HG02610 (cell line): Measurements from ENCODE around the gene CKAP5.
"Not testable (repeated sequence)": the region's sequence is repeated elsewhere in the genome, so short reads cannot be mapped to it uniquely, and the experiment has no call there.

Experiments
- ATAC-seq: cut with Tn5 transposase; IDR thresholded peaks from one replicate; pipeline ENCODE4 v1.9.1; 2021; ENCODE audit warnings: mild to moderate bottlenecking, moderate library complexity; ENCODE audit not compliant: unreplicated experiment

The CKAP5 gene

GRCh38 chr11:46855863-46856262 lies 9.8 kb upstream of the CKAP5 start:
- ATAC-seq, result no peak

GRCh38 chr11:46855167-46855566 lies 9.1 kb upstream of the CKAP5 start:
- no peak for ATAC-seq

DNA sequence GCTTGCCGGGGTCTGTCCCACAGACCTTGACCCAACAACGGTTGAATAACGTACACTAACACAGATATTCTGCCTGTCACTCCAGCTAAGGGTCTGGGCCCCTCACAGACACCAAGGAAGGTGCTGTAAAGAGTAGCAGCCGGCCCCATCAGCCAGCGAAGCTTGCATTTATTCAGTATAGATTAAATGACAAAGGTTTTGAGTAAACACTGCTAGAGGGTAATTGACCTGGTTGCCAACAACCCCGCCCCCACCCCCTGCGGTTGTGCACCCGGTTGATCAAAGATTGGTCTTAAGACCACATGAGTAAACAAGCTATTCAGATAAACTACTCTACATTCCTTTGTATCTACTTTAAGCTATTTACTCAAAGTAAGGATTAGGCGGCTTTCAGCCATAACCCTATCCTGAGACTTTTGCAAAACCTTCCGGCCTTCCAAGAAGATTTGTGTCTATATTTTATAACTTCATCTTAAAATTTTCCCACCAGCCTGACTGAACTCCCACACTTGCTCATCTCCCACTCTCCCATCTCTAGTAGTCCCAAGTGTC lies 4.8 kb upstream of the CKAP5 start:
- no peak for ATAC-seq

DNA sequence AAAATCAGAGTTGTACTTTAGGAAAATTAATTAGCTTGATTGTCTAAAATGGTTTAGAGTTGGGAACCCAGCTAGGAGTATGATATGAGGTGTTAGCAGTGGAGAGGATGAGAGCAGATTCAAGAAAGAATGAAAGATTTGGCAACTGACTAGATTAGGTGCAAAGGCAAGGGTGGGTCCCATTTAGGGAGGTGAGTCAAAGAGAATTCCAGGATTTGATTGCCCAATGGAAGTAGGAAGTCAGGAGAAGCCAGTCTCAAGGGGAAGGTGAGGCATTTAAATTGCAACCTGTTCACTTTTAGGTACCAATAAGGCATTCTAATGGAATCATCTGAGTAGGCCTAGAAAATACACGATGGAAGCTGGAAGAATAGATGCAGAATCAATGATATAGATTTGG lies 3.6 kb upstream of the CKAP5 start:
- no peak for ATAC-seq

DNA sequence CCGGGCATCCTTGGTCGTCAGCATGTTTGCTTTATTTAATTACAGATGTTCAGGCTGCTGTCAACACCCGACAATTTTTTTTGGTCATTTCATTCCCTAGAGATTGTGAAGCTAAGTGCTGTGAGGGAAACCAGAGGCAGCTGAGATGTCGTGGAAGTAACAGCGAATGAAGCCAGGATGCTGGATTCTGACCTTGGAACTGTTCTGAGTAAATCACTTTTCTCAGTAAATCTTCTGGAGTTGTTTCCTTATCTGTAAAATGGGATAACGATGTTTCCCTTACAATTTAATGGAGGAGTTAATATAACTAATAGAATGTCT lies 390 bp upstream of the CKAP5 start:
- ATAC-seq, result peak; percentile 2

DNA sequence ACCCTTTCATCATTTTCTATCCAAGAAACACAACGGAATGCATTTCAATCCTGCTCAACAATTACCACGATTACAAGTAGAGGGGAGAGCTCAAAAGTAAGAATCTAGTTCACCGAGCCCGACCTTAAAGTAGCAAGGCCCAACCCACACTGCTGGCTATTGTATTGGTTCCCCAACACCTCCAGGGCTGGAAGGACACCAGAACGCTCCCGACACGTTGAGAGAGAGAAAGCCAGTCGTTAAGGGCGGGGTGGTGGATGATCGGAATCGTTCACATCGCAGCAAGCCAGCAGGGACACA lies 690 bp downstream of the CKAP5 start:
- no peak for ATAC-seq

GRCh38 chr11:46840116-46840515 lies 6.0 kb downstream of the CKAP5 start:
- no peak for ATAC-seq

GRCh38 chr11:46838501-46838900 lies 7.6 kb downstream of the CKAP5 start:
- ATAC-seq, result no peak

DNA sequence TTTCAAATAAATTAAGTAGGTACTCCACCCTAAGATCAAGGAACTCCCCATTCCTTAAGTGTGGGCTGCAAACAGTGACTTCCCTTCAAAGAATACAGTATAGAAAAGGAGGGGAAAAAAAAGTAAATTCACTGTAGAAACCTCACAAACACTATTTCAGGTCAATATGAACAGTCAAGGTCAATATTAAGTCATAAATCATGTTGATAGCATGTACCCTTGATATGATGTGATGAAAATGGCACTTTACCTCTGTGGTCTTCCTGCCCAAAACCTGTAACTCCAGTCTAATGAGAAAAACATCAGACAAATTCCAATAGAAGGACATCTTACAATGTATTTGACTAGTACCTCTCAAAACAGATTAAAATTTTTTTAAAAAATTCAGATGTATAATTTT lies 8.2 kb downstream of the CKAP5 start:
- no peak for ATAC-seq

DNA sequence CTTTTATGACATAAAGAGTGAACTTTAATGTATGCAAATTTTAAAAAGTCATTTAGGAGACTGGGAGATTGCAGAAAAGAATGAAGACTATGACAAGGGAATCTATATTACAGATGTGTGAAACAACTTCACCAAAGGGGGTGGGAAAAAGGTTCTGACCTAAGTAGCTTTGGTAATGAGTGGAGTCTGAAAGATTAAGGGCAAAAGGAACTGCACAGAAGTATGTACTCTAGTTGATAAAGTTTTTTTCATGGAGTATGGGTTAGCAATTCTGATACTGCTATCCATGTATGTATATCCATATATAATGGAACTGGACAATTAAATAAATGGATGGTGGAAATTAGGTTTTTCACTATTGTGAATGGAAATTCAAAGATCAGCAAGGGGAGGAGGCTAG lies 9.2 kb downstream of the CKAP5 start:
- no peak for ATAC-seq

GRCh38 chr11:46836431-46836830 lies 9.6 kb downstream of the CKAP5 start:
- no peak for ATAC-seq

DNA sequence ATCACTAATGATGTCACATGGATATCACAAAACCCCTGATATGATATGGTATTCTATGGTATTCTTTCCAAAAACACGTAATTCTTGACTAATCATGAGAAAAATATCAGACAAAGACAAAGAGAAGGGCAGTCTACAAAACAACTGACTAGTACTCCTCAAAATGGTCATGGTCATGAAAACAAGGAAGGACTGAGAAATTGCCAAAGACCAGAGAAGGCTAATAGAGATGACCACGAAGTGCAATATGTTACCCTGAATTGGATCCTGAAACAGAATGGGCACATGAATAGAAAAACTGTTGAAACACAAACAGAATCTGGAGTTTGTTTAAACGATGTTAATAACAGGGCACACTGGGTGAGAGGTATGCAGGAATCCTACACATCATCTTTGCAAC lies 10.2 kb downstream of the CKAP5 start:
- no peak for ATAC-seq

DNA sequence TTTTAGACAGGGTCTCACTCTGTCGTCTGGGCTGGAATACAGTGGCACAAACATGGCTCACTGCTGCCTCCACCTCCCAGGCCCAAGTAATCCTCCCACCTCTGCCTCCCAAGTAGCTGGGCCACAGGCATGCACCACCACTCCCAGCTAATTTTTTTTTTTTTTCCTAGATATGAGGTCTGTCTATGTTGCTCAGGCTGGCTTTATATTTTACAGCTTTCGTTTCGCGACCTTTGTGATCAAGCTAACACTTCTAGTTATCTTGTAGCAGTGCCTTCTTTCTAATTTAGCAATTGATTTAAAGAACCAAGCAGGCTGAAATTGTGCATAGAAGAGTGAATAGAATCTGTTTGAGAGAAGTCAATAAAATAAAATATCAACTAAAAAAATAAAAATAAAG lies 11.3 kb downstream of the CKAP5 start:
- no peak for ATAC-seq

DNA sequence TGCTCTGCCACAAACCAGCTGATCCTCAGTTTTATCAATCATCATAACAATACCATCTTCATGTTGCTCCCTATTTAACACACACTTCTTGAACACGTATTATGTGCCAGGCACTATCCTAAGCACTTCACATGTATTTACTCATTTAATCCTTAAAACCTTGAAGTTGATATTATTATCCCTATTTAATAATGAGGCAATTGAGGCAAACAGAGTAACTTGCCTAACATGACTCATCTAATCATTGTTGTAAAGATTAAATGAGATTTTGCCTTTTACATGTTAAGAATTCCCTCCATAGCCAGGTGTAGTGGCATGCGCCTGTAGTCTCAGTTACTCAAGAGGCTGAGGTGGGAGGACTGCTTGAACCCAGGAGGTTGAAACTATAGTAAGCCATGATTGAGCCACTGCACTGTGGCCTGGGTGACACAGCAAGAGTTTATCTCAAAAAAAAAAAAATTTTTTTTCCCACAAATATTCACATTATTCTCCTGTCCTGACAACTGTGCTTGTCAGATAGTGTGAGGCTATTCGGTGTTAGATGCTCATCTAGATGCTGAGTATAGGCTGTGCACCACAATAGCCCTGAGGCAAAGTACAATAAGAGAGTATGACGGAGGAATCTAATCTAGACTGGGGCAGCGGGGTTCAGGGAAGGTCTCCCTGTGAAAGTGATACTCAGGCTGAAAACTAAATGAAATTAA lies 13.4 kb downstream of the CKAP5 start:
- no peak for ATAC-seq

DNA sequence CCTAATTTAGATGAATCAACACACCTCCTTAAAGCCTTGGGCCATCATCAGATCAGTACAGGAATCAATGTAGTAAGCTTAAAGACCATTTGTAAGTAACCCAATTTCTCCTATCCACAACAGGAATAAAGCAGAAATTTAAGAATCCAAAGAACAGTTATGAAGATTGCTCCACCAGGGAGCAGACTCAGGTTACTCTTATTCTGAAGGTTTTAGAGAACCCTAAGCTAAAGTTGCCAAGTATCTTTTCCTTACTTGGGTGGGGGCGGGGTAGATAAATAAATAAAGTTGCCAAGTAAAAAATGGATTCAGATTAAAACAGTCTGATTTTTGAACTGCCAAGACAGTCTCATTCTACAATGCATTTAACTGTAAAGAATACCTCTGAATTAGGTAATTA lies 18.1 kb downstream of the CKAP5 start:
- ATAC-seq, result no peak

- peak; percentile 99 for ATAC-seq
Observed at GRCh38 chr11:46826310-46827044, 19.6 kb downstream of the CKAP5 start.

GRCh38 chr11:46808799-46809431 lies 37.2 kb downstream of the CKAP5 start:
- ATAC-seq, result no peak

- ATAC-seq, result no peak
Observed at GRCh38 chr11:46801694-46802470, 44.2 kb downstream of the CKAP5 start.

DNA sequence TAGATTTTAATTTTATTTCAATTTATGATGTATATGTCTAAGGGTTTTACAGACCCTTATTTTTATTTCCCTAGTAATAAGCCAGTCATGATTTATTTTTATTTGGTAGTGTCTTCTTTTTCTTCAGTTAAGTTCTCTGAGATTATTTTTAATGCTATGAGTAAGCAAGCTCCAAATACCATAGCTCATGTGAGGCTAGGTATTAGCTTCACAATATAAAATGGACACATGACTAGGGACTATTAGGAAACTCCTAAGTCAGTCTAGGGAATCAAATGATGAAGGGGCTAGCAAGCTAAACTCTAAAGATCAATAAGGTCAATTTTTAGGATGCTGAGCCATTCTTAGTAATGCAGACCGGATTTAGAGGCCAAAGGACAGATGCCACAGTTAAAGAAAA lies 45.9 kb downstream of the CKAP5 start:
- ATAC-seq, result no peak

DNA sequence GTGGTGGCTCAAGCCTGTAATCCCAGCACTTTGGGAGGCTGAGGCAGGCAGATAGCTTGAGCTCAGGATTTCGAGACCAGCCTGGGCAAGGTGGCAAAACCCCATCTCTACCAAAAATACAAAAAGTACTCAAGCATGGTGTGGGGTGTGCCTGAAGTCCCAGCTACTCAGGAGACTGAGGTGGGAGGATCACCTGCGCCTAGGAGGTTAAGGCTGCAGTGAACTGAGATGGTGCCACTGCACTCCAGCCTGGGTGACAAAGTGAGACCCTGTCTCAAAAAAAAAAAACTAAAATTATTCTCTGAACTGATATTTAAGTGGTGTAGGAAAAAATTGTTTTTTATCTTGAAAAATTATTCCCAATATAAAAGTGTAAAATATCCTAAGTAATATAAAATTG lies 46.4 kb downstream of the CKAP5 start:
- not testable (repeated sequence) for ATAC-seq

- no peak for ATAC-seq
Observed at GRCh38 chr11:46778416-46778815, 67.7 kb downstream of the CKAP5 start.
